ENCODE data around the gene ETDB. TPM values are rescaled to one million over a fixed set of nuclear protein-coding genes. Genes with fewer than 3 reads are reported as not detected.

Gene ETDB
- total RNA-seq, 2 experiments from 2014 or later, result not detected

- intact Hi-C loops (cut with micrococcal nuclease; ENCODE audit: unreplicated experiment), result no loop called here
- Histone ChIP-seq H4K20me1 (ENCODE audit: insufficient read depth, low read length) (no peaks in the 10 kb centered on the region), H3K27ac (ENCODE audit: low read depth, low read length, poor library complexity, severe bottlenecking) (no peak overlapping the region), H3K4me3 (ENCODE audit: low read depth, low read length, poor library complexity, severe bottlenecking) (no peak overlapping the region), H2AFZ (ENCODE audit: low read length) (no peak overlapping the region), H3K79me2 (ENCODE audit: insufficient read depth, low read depth, low read length) (no peaks in the 10 kb centered on the region), H3K9me3 (ENCODE audit: low read length) (no peaks in the 10 kb centered on the region), H3K9me2 (ENCODE audit: insufficient read depth, low read length) (no peaks in the 10 kb centered on the region), H3K36me3 (ENCODE audit: insufficient read depth, low read length) (no peaks in the 10 kb centered on the region), H3K4me2 (ENCODE audit: low read length) (no peak overlapping the region), H3K4me1 (ENCODE audit: insufficient read depth, low read length, poor library complexity, severe bottlenecking) (no peaks in the 10 kb centered on the region)
- TF ChIP-seq CTCF (conservative IDR thresholded peaks at IDR 0.05; ENCODE audit: low read length) (no peak), EZH2phosphoT487 (IDR thresholded peaks at IDR 0.05; ENCODE audit: borderline replicate concordance, low read depth, low read length) (no peak)
- POLR2A ChIA-PET, result no interaction called here
- DNase-seq (ENCODE audit: low spot score), result no peak
- no TSS peak for BruUV-seq (replicated peaks)
- CTCF ChIA-PET (ENCODE audit: unreplicated experiment), result no interaction called here
Measured at GRCh38 chrX:135095715-135096114, 24.6 kb downstream of the ETDB start.

- no peaks in the 10 kb centered on the region for H3K36me3 ChIP-seq (ENCODE audit: insufficient read depth, low read length)
- intact Hi-C loops (cut with micrococcal nuclease; ENCODE audit: unreplicated experiment), result no loop called here
- H3K27ac ChIP-seq (ENCODE audit: low read depth, low read length, poor library complexity, severe bottlenecking), result no peak overlapping the region
- no peaks in the 10 kb centered on the region for H3K4me1 ChIP-seq (ENCODE audit: insufficient read depth, low read length, poor library complexity, severe bottlenecking)
- ChIA-PET POLR2A (no interaction called here), CTCF (ENCODE audit: unreplicated experiment) (no interaction called here)
- no TSS peak for BruUV-seq (replicated peaks)
- no peaks in the 10 kb centered on the region for H3K9me3 ChIP-seq (ENCODE audit: low read length)
- TF ChIP-seq EZH2phosphoT487 (IDR thresholded peaks at IDR 0.05; ENCODE audit: borderline replicate concordance, low read depth, low read length), result no peak
- no peak for TF ChIP-seq CTCF (conservative IDR thresholded peaks at IDR 0.05; ENCODE audit: low read length)
- H2AFZ ChIP-seq (ENCODE audit: low read length), result no peak overlapping the region
- no peaks in the 10 kb centered on the region for H3K79me2 ChIP-seq (ENCODE audit: insufficient read depth, low read depth, low read length)
- no peaks in the 10 kb centered on the region for H3K9me2 ChIP-seq (ENCODE audit: insufficient read depth, low read length)
- no peaks in the 10 kb centered on the region for H4K20me1 ChIP-seq (ENCODE audit: insufficient read depth, low read length)
- DNase-seq (ENCODE audit: low spot score), result no peak
- no peak overlapping the region for H3K4me3 ChIP-seq (ENCODE audit: low read depth, low read length, poor library complexity, severe bottlenecking)
- no peak overlapping the region for H3K4me2 ChIP-seq (ENCODE audit: low read length)
Measured at GRCh38 chrX:135094726-135095125, 25.6 kb downstream of the ETDB start.

GRCh38 chrX:135089126-135089525, 31.2 kb downstream of the ETDB start:
- H3K36me3 ChIP-seq (ENCODE audit: insufficient read depth, low read length), result no peaks in the 10 kb centered on the region
- H3K9me3 ChIP-seq (ENCODE audit: low read length), result no peaks in the 10 kb centered on the region
- H2AFZ ChIP-seq (ENCODE audit: low read length), result no peak overlapping the region
- no peaks in the 10 kb centered on the region for H4K20me1 ChIP-seq (ENCODE audit: insufficient read depth, low read length)
- H3K79me2 ChIP-seq (ENCODE audit: insufficient read depth, low read depth, low read length), result no peaks in the 10 kb centered on the region
- no peak overlapping the region for H3K4me2 ChIP-seq (ENCODE audit: low read length)
- no peak overlapping the region for H3K27ac ChIP-seq (ENCODE audit: low read depth, low read length, poor library complexity, severe bottlenecking)
- no TSS peak for BruUV-seq (replicated peaks)
- no peaks in the 10 kb centered on the region for H3K9me2 ChIP-seq (ENCODE audit: insufficient read depth, low read length)
- DNase-seq (ENCODE audit: low spot score), result no peak
- POLR2A ChIA-PET, result no interaction called here
- no peak for TF ChIP-seq CTCF (conservative IDR thresholded peaks at IDR 0.05; ENCODE audit: low read length)
- H3K4me3 ChIP-seq (ENCODE audit: low read depth, low read length, poor library complexity, severe bottlenecking), result no peak overlapping the region
- H3K4me1 ChIP-seq (ENCODE audit: insufficient read depth, low read length, poor library complexity, severe bottlenecking), result no peaks in the 10 kb centered on the region
- CTCF ChIA-PET (ENCODE audit: unreplicated experiment), result no interaction called here
- intact Hi-C loops (cut with micrococcal nuclease; ENCODE audit: unreplicated experiment), result no loop called here

All from OCI-LY7 (cell line).